DOHH2 (cell line): ENCODE results near the gene RGS1.

Source experiments
- H3F3A ChIP-seq: fragments of 200-600 bp; sonication (generic), shearing (Covaris generic); 2 replicates; pipeline ENCODE4 v1.6.0; 2016; ENCODE audit warnings: antibody characterized with exemption, mild to moderate bottlenecking; ENCODE audit not compliant: control insufficient read depth, insufficient read depth
- H3K27ac ChIP-seq: fragments of 200-600 bp; sonication (generic); 2 replicates; pipeline ENCODE4 v1.5.1; 2014; ENCODE audit warnings: low read depth, mild to moderate bottlenecking, low read length, moderate library complexity
- H3K27me3 ChIP-seq: fragments of 200-600 bp; sonication (generic); 2 replicates; pipeline ENCODE4 v1.6.1; 2014; ENCODE audit warnings: mild to moderate bottlenecking, low read length, mixed read lengths; ENCODE audit not compliant: control insufficient read depth
- H3K36me3 ChIP-seq: fragments of 200-600 bp; sonication (generic); 2 replicates; pipeline ENCODE4 v1.6.1; 2014; ENCODE audit warnings: mild to moderate bottlenecking, low read length, moderate library complexity, mixed read lengths; ENCODE audit not compliant: control insufficient read depth
- H3K4me1 ChIP-seq: fragments of 200-600 bp; sonication (generic); 2 replicates; pipeline ENCODE4 v1.6.1; 2014; ENCODE audit warnings: mild to moderate bottlenecking, low read length, mixed read lengths; ENCODE audit not compliant: control insufficient read depth
- H3K4me2 ChIP-seq: fragments of 200-600 bp; sonication (generic); 2 replicates; pipeline ENCODE4 v1.6.0; 2014; ENCODE audit warnings: mild to moderate bottlenecking, low read length, moderate library complexity
- H3K4me3 ChIP-seq: fragments of 200-600 bp; sonication (generic); 2 replicates; pipeline ENCODE4 v1.5.1; 2014; ENCODE audit warnings: mild to moderate bottlenecking, low read length, mixed read lengths
- H3K79me2 ChIP-seq: fragments of 200-600 bp; sonication (generic); 2 replicates; pipeline ENCODE4 v1.6.1; 2014; ENCODE audit warnings: mild to moderate bottlenecking, low read length, mixed read lengths; ENCODE audit not compliant: control insufficient read depth
- H3K9me2 ChIP-seq: fragments of 200-600 bp; sonication (generic); replicated peaks from 2 replicates; pipeline ENCODE4 v1.6.1; 2014; ENCODE audit warnings: mild to moderate bottlenecking, low read length, mixed read lengths; ENCODE audit not compliant: control insufficient read depth
- H3K9me3 ChIP-seq: fragments of 200-600 bp; sonication (generic); 2 replicates; pipeline ENCODE4 v1.6.1; 2014; ENCODE audit warnings: antibody characterized with exemption, low read length, mixed read lengths; ENCODE audit not compliant: control insufficient read depth, insufficient read depth
- H4K20me1 ChIP-seq: fragments of 200-600 bp; sonication (generic); 2 replicates; pipeline ENCODE4 v1.6.0; 2014; ENCODE audit warnings: low read depth, mild to moderate bottlenecking, antibody characterized with exemption, low read length, moderate library complexity; ENCODE audit not compliant: control insufficient read depth, insufficient read depth
- CTCF ChIP-seq: fragments of 200-600 bp; sonication (generic); IDR thresholded peaks from one replicate; pipeline ENCODE4 v1.5.1; 2014; ENCODE audit warnings: antibody characterized with exemption, mild to moderate bottlenecking, low read depth, low read length; ENCODE audit not compliant: poor library complexity, severe bottlenecking
- EZH2phosphoT487 ChIP-seq: fragments of 200-600 bp; sonication (generic); IDR thresholded peaks from 2 replicates; pipeline ENCODE4 v1.6.1; 2017; ENCODE audit warnings: borderline replicate concordance, mild to moderate bottlenecking, antibody characterized with exemption, low read length, moderate library complexity, mixed read lengths

RGS1 gene

DNA sequence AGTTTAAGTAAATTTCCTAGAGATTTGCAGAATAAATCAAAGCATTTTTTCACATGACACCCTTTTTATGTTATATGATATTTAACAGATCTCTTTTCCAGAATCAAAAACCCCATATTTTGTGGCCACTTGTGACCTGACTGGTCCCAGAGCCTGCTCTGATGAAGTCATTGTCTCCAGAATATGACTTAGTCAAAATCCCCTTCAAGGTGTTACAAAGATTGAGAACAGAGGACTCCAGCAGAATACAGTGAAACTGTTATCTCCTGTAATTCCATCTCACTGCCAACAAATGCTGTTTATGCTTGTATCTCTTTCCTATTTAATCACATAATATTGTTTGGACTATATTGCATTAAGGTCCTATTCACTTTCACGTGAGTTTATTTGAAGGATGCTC lies 25.6 kb downstream of the RGS1 start:
- Histone ChIP-seq H3K4me2 (no peak overlapping the region), H3K79me2 (no peaks in the 10 kb centered on the region), H3K36me3 (no peaks in the 10 kb centered on the region), H3K27me3 (no peaks in the 10 kb centered on the region), H3K27ac (no peak overlapping the region), H3K4me3 (no peak overlapping the region), H4K20me1 (no peaks in the 10 kb centered on the region), H3F3A (0 out of 2 replicates have a peak, but pooled peaks cover 2% of the 10 kb centered on the region), H3K4me1 (peaks cover 24% of the 10 kb centered on the region), H3K9me2 (no peaks in the 10 kb centered on the region), H3K9me3 (no peaks in the 10 kb centered on the region)
- TF ChIP-seq CTCF, result no peak
- TF ChIP-seq EZH2phosphoT487, result no peak

DNA sequence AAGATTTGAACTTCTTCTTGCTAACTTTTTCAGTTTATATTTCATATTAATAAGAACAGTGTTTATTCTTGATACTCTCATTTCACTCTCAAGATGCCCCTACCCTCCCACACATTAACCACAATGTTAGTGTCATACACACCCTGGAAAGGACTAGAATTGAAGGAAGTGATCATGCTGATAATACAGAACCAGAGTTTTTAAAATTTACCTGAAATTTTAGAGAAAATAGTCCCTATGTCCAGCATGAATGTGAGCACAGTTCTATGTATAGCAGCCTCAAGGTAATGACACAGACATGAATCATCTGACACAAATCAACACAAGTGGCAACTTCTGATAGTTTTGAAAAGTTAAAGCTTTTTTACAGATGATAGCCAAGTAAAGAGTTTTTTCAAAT lies 26.0 kb downstream of the RGS1 start:
- Histone ChIP-seq H3K9me2 (no peaks in the 10 kb centered on the region), H3K27me3 (no peaks in the 10 kb centered on the region), H3K27ac (no peak overlapping the region), H3F3A (0 out of 2 replicates have a peak, but pooled peaks cover 2% of the 10 kb centered on the region), H4K20me1 (no peaks in the 10 kb centered on the region), H3K4me3 (no peak overlapping the region), H3K79me2 (no peaks in the 10 kb centered on the region), H3K4me1 (peaks cover 28% of the 10 kb centered on the region), H3K4me2 (no peak overlapping the region), H3K36me3 (no peaks in the 10 kb centered on the region), H3K9me3 (no peaks in the 10 kb centered on the region)
- no peak for TF ChIP-seq EZH2phosphoT487
- no peak for TF ChIP-seq CTCF

DNA sequence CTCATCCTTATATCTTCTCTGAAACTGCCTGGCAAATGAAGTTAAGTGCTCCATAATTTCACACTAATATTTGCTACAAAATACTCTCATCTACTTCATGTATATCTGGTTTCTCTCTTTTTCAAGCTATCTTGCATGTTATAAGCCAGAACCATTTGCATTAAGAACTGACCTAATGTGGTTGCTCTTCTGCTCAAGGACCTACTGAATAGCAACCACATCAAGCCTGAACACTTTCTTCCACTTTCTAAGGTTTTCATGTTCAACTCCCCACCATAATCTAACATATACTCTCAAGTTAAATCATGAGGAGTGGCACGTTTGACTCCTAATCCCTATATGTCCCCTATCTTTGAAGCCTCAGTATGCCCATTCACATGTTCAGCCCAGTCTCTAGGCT lies 27.2 kb downstream of the RGS1 start:
- Histone ChIP-seq H3K79me2 (no peaks in the 10 kb centered on the region), H3K9me3 (no peaks in the 10 kb centered on the region), H3K27me3 (no peaks in the 10 kb centered on the region), H3K9me2 (no peaks in the 10 kb centered on the region), H3K36me3 (no peaks in the 10 kb centered on the region), H3F3A (0 out of 2 replicates have a peak, but pooled peaks cover 2% of the 10 kb centered on the region), H3K4me3 (no peak overlapping the region), H3K4me1 (peaks cover 31% of the 10 kb centered on the region), H3K27ac (no peak overlapping the region), H3K4me2 (no peak overlapping the region), H4K20me1 (no peaks in the 10 kb centered on the region)
- TF ChIP-seq EZH2phosphoT487 (no peak), CTCF (no peak)
